ENCODE results near the gene TMX4.

Gene TMX4

GRCh38 chr20:8019246-8019997 lies at the start of gene TMX4:
TMX4 (minus strand) TSS chr20:8019761; CDS start chr20:8019613, 148 bp downstream.
- H3K4me1 Mint-ChIP-seq, result peaks cover 21% of the 10 kb centered on the region
- H3K9me3 Mint-ChIP-seq, result no peaks in the 10 kb centered on the region
- H3K4me3 Mint-ChIP-seq, result peak within 1 kb of the TSS; percentile 85
- H3K27ac Mint-ChIP-seq, result peak within 1 kb of the TSS; percentile 42
- DNase-seq (ENCODE audit: low spot score in 2 of 2) (peak; percentile 93), ATAC-seq (ENCODE audit: low read depth) (peak; percentile 82)
- peaks cover 8% of the 10 kb centered on the region for H3K36me3 Mint-ChIP-seq
- H3K27me3 Mint-ChIP-seq, result no peaks in the 10 kb centered on the region

GRCh38 chr20:8067082-8067481 lies 47.5 kb upstream of the TMX4 start:
- no peak for ATAC-seq (ENCODE audit: low read depth)
- H3K36me3 Mint-ChIP-seq, result no peaks in the 10 kb centered on the region
- DNase-seq (ENCODE audit: low spot score in 2 of 2), result no peak
- H3K4me3 Mint-ChIP-seq, result no peak overlapping the region
- no peaks in the 10 kb centered on the region for H3K9me3 Mint-ChIP-seq
- no peak overlapping the region for H3K27ac Mint-ChIP-seq
- H3K4me1 Mint-ChIP-seq, result no peaks in the 10 kb centered on the region
- peaks cover 2% of the 10 kb centered on the region for H3K27me3 Mint-ChIP-seq

GRCh38 chr20:8066662-8067061 lies 47.1 kb upstream of the TMX4 start:
- DNase-seq (ENCODE audit: low spot score in 2 of 2) (no peak), ATAC-seq (ENCODE audit: low read depth) (no peak)
- Mint-ChIP-seq H3K36me3 (no peaks in the 10 kb centered on the region), H3K4me3 (no peak overlapping the region), H3K27ac (no peak overlapping the region), H3K4me1 (no peaks in the 10 kb centered on the region), H3K9me3 (no peaks in the 10 kb centered on the region), H3K27me3 (peaks cover 2% of the 10 kb centered on the region)

GRCh38 chr20:8065691-8066090 lies 46.1 kb upstream of the TMX4 start:
- Mint-ChIP-seq H3K27ac (no peak overlapping the region), H3K36me3 (no peaks in the 10 kb centered on the region), H3K9me3 (no peaks in the 10 kb centered on the region), H3K27me3 (peaks cover 2% of the 10 kb centered on the region), H3K4me1 (no peaks in the 10 kb centered on the region), H3K4me3 (no peak overlapping the region)
- ATAC-seq (ENCODE audit: low read depth) (no peak), DNase-seq (ENCODE audit: low spot score in 2 of 2) (no peak)

GRCh38 chr20:8062756-8063155 lies 43.2 kb upstream of the TMX4 start:
- H3K27me3 Mint-ChIP-seq, result no peaks in the 10 kb centered on the region
- no peaks in the 10 kb centered on the region for H3K4me1 Mint-ChIP-seq
- no peak for DNase-seq (ENCODE audit: low spot score in 2 of 2)
- H3K9me3 Mint-ChIP-seq, result no peaks in the 10 kb centered on the region
- no peaks in the 10 kb centered on the region for H3K36me3 Mint-ChIP-seq
- H3K4me3 Mint-ChIP-seq, result no peak overlapping the region
- no peak overlapping the region for H3K27ac Mint-ChIP-seq
- ATAC-seq (ENCODE audit: low read depth), result no peak

- H3K4me3 Mint-ChIP-seq, result no peak overlapping the region
- ATAC-seq (ENCODE audit: low read depth) (no peak), DNase-seq (ENCODE audit: low spot score in 2 of 2) (no peak)
- H3K9me3 Mint-ChIP-seq, result no peaks in the 10 kb centered on the region
- H3K4me1 Mint-ChIP-seq, result no peaks in the 10 kb centered on the region
- H3K27me3 Mint-ChIP-seq, result no peaks in the 10 kb centered on the region
- H3K36me3 Mint-ChIP-seq, result no peaks in the 10 kb centered on the region
- H3K27ac Mint-ChIP-seq, result no peak overlapping the region
These were observed 42.4 kb upstream of the TMX4 start for GRCh38 chr20:8061861-8062518.

- H3K4me1 Mint-ChIP-seq, result no peaks in the 10 kb centered on the region
- no peak overlapping the region for H3K4me3 Mint-ChIP-seq
- no peak for DNase-seq (ENCODE audit: low spot score in 2 of 2)
- H3K27me3 Mint-ChIP-seq, result peaks cover 2% of the 10 kb centered on the region
- no peaks in the 10 kb centered on the region for H3K9me3 Mint-ChIP-seq
- no peak overlapping the region for H3K27ac Mint-ChIP-seq
- ATAC-seq (ENCODE audit: low read depth), result no peak
- H3K36me3 Mint-ChIP-seq, result no peaks in the 10 kb centered on the region
These were observed 41.4 kb upstream of the TMX4 start for GRCh38 chr20:8060977-8061376.

GRCh38 chr20:8057871-8058270 lies 38.3 kb upstream of the TMX4 start:
- no peak for ATAC-seq (ENCODE audit: low read depth)
- no peak for DNase-seq (ENCODE audit: low spot score in 2 of 2)
- Mint-ChIP-seq H3K27me3 (peaks cover 4% of the 10 kb centered on the region), H3K9me3 (no peaks in the 10 kb centered on the region), H3K27ac (no peak overlapping the region), H3K36me3 (no peaks in the 10 kb centered on the region), H3K4me3 (no peak overlapping the region), H3K4me1 (no peaks in the 10 kb centered on the region)

GRCh38 chr20:8055096-8055495 lies 35.5 kb upstream of the TMX4 start:
- Mint-ChIP-seq H3K4me3 (no peak overlapping the region), H3K36me3 (no peaks in the 10 kb centered on the region), H3K9me3 (no peaks in the 10 kb centered on the region)

GRCh38 chr20:8050157-8050837 lies 30.7 kb upstream of the TMX4 start:
- DNase-seq (ENCODE audit: low spot score in 2 of 2), result no peak
- no peak overlapping the region for H3K4me3 Mint-ChIP-seq
- peaks cover 1% of the 10 kb centered on the region for H3K27me3 Mint-ChIP-seq
- H3K4me1 Mint-ChIP-seq, result no peaks in the 10 kb centered on the region
- H3K9me3 Mint-ChIP-seq, result no peaks in the 10 kb centered on the region
- no peak for ATAC-seq (ENCODE audit: low read depth)
- H3K36me3 Mint-ChIP-seq, result no peaks in the 10 kb centered on the region
- no peak overlapping the region for H3K27ac Mint-ChIP-seq

More at GRCh38 chr20:8055096-8055495, 35.5 kb upstream of the TMX4 start:
- Mint-ChIP-seq H3K27me3 (peaks cover 4% of the 10 kb centered on the region), H3K27ac (no peak overlapping the region), H3K4me1 (no peaks in the 10 kb centered on the region)
- DNase-seq (ENCODE audit: low spot score in 2 of 2) (no peak), ATAC-seq (ENCODE audit: low read depth) (no peak)

GRCh38 chr20:8049310-8049709 lies 29.7 kb upstream of the TMX4 start:
- H3K27ac Mint-ChIP-seq, result no peak overlapping the region

GRCh38 chr20:8045946-8046345 lies 26.4 kb upstream of the TMX4 start:
- Mint-ChIP-seq H3K4me3 (no peak overlapping the region), H3K9me3 (no peaks in the 10 kb centered on the region), H3K4me1 (peaks cover 2% of the 10 kb centered on the region), H3K36me3 (no peaks in the 10 kb centered on the region), H3K27ac (no peak overlapping the region), H3K27me3 (peaks cover 7% of the 10 kb centered on the region)
- ATAC-seq (ENCODE audit: low read depth) (no peak), DNase-seq (ENCODE audit: low spot score in 2 of 2) (no peak)

More at GRCh38 chr20:8049310-8049709, 29.7 kb upstream of the TMX4 start:
- Mint-ChIP-seq H3K27me3 (peaks cover 4% of the 10 kb centered on the region), H3K9me3 (no peaks in the 10 kb centered on the region), H3K4me1 (no peaks in the 10 kb centered on the region), H3K4me3 (no peak overlapping the region), H3K36me3 (no peaks in the 10 kb centered on the region)
- no peak for ATAC-seq (ENCODE audit: low read depth)
- DNase-seq (ENCODE audit: low spot score in 2 of 2), result no peak

- Mint-ChIP-seq H3K9me3 (no peaks in the 10 kb centered on the region), H3K27ac (no peak overlapping the region), H3K4me3 (peak overlapping the region; percentile 34), H3K4me1 (peaks cover 2% of the 10 kb centered on the region), H3K27me3 (peaks cover 7% of the 10 kb centered on the region), H3K36me3 (no peaks in the 10 kb centered on the region)
- DNase-seq (ENCODE audit: low spot score in 2 of 2) (peak; percentile 20 to 68), ATAC-seq (ENCODE audit: low read depth) (peak; percentile 84)
These were observed 24.2 kb upstream of the TMX4 start for GRCh38 chr20:8043687-8044282.

GRCh38 chr20:8039042-8039441 lies 19.5 kb upstream of the TMX4 start:
- Mint-ChIP-seq H3K9me3 (no peaks in the 10 kb centered on the region), H3K4me1 (peaks cover 5% of the 10 kb centered on the region), H3K36me3 (no peaks in the 10 kb centered on the region), H3K27me3 (peaks cover 4% of the 10 kb centered on the region), H3K4me3 (no peak overlapping the region), H3K27ac (no peak overlapping the region)
- DNase-seq (ENCODE audit: low spot score in 2 of 2), result no peak
- ATAC-seq (ENCODE audit: low read depth), result no peak
